B cell (primary cell): ENCODE data around the gene OR52E1. TPM values are rescaled to one million over a fixed set of nuclear protein-coding genes. Genes with fewer than 3 reads are reported as not detected.

ENCODE experiments used
- ATAC-seq: fragments of 200-7000 bp; cut with Tn5 transposase; one replicate; pipeline ENCODE4 v1.10.0; 2021; ENCODE audit warnings: low read depth, mild to moderate bottlenecking, moderate number of reproducible peaks, moderate library complexity
- CTCF ChIA-PET: fragments of 350-600 bp; sonication (Branson Sonifier 250); formaldehyde crosslinking; loops from one replicate; lab custom pipeline; 2021; ENCODE audit warnings: antibody characterized with exemption, inconsistent platforms; lab: Charles Lee
- POLR2A ChIA-PET: fragments of 350-600 bp; sonication (Branson Sonifier 250); formaldehyde crosslinking; loops from one replicate; lab custom pipeline; 2021; ENCODE audit warnings: antibody characterized with exemption; lab: Charles Lee
- DNase-seq: peaks from one replicate; pipeline ENCODE4 v3.0.0; 2013
- H2AFZ ChIP-seq: 2 replicates; pipeline ENCODE4 v1.6.1; 2012; ENCODE audit warnings: mild to moderate bottlenecking, low read depth, low read length; ENCODE audit not compliant: insufficient read depth, poor library complexity, severe bottlenecking
- H3K27ac ChIP-seq, 2 donors: 1 replicate in 1 of 2; 2 replicates in 1 of 2; pipeline ENCODE4 v1.5.1; 2012 to 2013; ENCODE audit warnings: low read length in 2 of 2, mild to moderate bottlenecking in 2 of 2, moderate library complexity in 1 of 2
- H3K27me3 ChIP-seq, 4 experiments: fragments of 200-600 bp in 1 of 4; sonication (generic) in 1 of 4; replicated peaks in 1 of 4; 1 replicate in 2 of 4; 2 replicates in 2 of 4; pipeline versions ENCODE4 v1.6.1 to v1.7.0; 2013 to 2016; ENCODE audit warnings: low read length in 3 of 4, mild to moderate bottlenecking in 2 of 4, mixed read lengths in 1 of 4, moderate library complexity in 1 of 4; ENCODE audit not compliant: insufficient read depth in 4 of 4, control insufficient read depth in 3 of 4; ENCODE audit errors: control extremely low read depth in 1 of 4
- H3K36me3 ChIP-seq, 2 experiments: replicated peaks in 1 of 2; 1 replicate in 1 of 2; 2 replicates in 1 of 2; pipeline versions ENCODE4 v1.6.1 to v1.7.1; 2013; ENCODE audit warnings: low read length in 1 of 2; ENCODE audit not compliant: insufficient read depth in 2 of 2, control insufficient read depth in 1 of 2; ENCODE audit errors: control extremely low read depth in 1 of 2, extremely low read depth in 1 of 2
- H3K4me1 ChIP-seq, 2 donors: fragments of 200-600 bp in 1 of 2; sonication (generic) in 1 of 2; 1 replicate in 1 of 2; 2 replicates in 1 of 2; pipeline versions ENCODE4 v1.5.1 to v1.6.1; 2013 to 2017; ENCODE audit warnings: low read length in 2 of 2; ENCODE audit not compliant: control insufficient read depth in 2 of 2, insufficient read depth in 2 of 2
- H3K4me2 ChIP-seq: replicated peaks from 2 replicates; pipeline ENCODE3; 2012; ENCODE audit warnings: mild to moderate bottlenecking, low read depth, low read length; ENCODE audit not compliant: poor library complexity, severe bottlenecking
- H3K4me3 ChIP-seq, 5 experiments: fragments of 200-600 bp in 1 of 5; sonication (generic) in 1 of 5; 1 replicate in 3 of 5; 2 replicates in 2 of 5; pipeline versions ENCODE4 v1.5.1 to v1.7.0; 2011 to 2016; ENCODE audit warnings: low read length in 4 of 5, mild to moderate bottlenecking in 4 of 5, low read depth in 2 of 5, control low read depth in 1 of 5, moderate library complexity in 1 of 5; ENCODE audit not compliant: insufficient read depth in 1 of 5; ENCODE audit errors: control extremely low read depth in 1 of 5, extremely low read depth in 1 of 5
- H3K79me2 ChIP-seq: fragments of 200-600 bp; sonication (generic); one replicate; pipeline ENCODE4 v1.6.0; 2016; ENCODE audit warnings: low read length; ENCODE audit not compliant: control insufficient read depth, insufficient read depth
- H3K9ac ChIP-seq: fragments of 200-600 bp; sonication (generic); 2 replicates; pipeline ENCODE4 v1.6.1; 2017; ENCODE audit warnings: mild to moderate bottlenecking, low read length, moderate library complexity
- H3K9me3 ChIP-seq, 3 donors: one replicate each; pipeline versions ENCODE4 v1.6.1 to v1.7.1; 2013; ENCODE audit warnings: low read length in 2 of 3; ENCODE audit not compliant: control insufficient read depth in 2 of 3, insufficient read depth in 1 of 3; ENCODE audit errors: control extremely low read depth in 1 of 3
- H4K20me1 ChIP-seq: 2 replicates; pipeline ENCODE4 v1.6.0; 2012; ENCODE audit warnings: mild to moderate bottlenecking, low read length; ENCODE audit not compliant: insufficient read depth, control insufficient read depth, poor library complexity, severe bottlenecking
- H3K27ac Mint-ChIP-seq: one replicate; pipeline ENCODE4 v1.8.0; 2021; ENCODE audit warnings: mixed read lengths
- H3K27me3 Mint-ChIP-seq: one replicate; pipeline ENCODE4 v1.8.0; 2021; ENCODE audit warnings: mixed read lengths
- H3K4me1 Mint-ChIP-seq: one replicate; pipeline ENCODE4 v1.8.0; 2021; ENCODE audit warnings: mixed read lengths
- H3K4me3 Mint-ChIP-seq: one replicate; pipeline ENCODE4 v1.8.0; 2021; ENCODE audit warnings: mixed read lengths
- H3K9me3 Mint-ChIP-seq: one replicate; pipeline ENCODE4 v1.8.0; 2022; ENCODE audit warnings: mixed read lengths; ENCODE audit not compliant: insufficient read depth
- EZH2 ChIP-seq: IDR thresholded peaks from 2 replicates; pipeline ENCODE4 v1.6.1; 2012; ENCODE audit warnings: borderline replicate concordance, low read depth, mild to moderate bottlenecking, moderate library complexity, low read length; ENCODE audit not compliant: insufficient read depth, poor library complexity, severe bottlenecking
- WGBS: methylation state at CpG from one replicate; pipeline ENCODE4 v1.1.5; 2013; ENCODE audit warnings: missing lambda C conversion rate; ENCODE audit not compliant: insufficient coverage; 5-methylcytosine and 5-hydroxymethylcytosine counted together
- intact Hi-C: fragments of 100-400 bp; cut with micrococcal nuclease; formaldehyde crosslinking; loops from one replicate; pipeline ENCODE4 v1.10.0; 2022
- polyA plus RNA-seq: library from polyadenylated mRNA; depleted of rRNA; stranded (reverse); fragments of >200 nt; gene quantifications from 2 replicates; pipeline ENCODE4 v1.2.3, GENCODE V29; 2012
- total RNA-seq, 2 donors: library from RNA; stranded (reverse); fragments of 120-200 nt in 1 of 2; gene quantifications; 1 replicate in 1 of 2; 2 replicates in 1 of 2; pipeline versions ENCODE4 v1.2.3 to v1.2.4, GENCODE V29; 2013 to 2022
- TF ChIP-seq, protein P1 (sequence below): fragments of 200-600 bp; IDR thresholded peaks from one replicate; pipeline ENCODE4 v1.8.0; 2022; ENCODE audit warnings: antibody characterized with exemption, mild to moderate bottlenecking

The OR52E1 gene
- total and polyA plus RNA-seq, 2 donors (not counting 1 experiment from before 2014, with no cell fraction given): not detected

DNA sequence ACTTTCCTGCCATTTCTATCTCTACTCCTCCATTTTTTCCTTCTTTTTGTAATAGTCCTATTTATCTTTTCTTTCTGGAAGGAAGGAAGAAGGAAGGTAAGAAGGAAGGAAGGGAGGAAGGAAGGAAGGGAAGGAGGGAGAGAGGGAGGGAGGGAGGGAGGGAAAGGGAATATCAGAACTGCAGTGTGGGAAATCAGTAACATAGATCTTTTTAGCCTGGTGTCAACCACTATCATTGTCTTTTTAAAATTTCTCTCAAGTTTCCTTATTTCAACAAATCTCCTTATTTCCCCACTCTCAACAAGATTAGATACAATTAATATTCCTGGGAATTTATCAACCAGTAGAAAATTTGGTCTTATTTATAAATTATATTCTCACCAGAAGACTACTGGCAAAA is 33.7 kb downstream of the OR52E1 start:
- Histone ChIP-seq H3K36me3 (no peaks in the 10 kb centered on the region), H3K27ac (no peak overlapping the region), H3K79me2 (no peaks in the 10 kb centered on the region), H2AFZ (no peak overlapping the region), H3K9ac (no peak overlapping the region), H3K27me3 (no peaks in the 10 kb centered on the region), H3K9me3 (no peaks in the 10 kb centered on the region), H3K4me3 (no peak overlapping the region), H4K20me1 (no peaks in the 10 kb centered on the region), H3K4me2 (no peak overlapping the region), H3K4me1 (no peaks in the 10 kb centered on the region)
- DNase-seq (no peak), ATAC-seq (no peak)
- intact Hi-C loops: no loop called here
- H3K9me3 Mint-ChIP-seq: no peaks in the 10 kb centered on the region
- TF ChIP-seq, protein P1, sequence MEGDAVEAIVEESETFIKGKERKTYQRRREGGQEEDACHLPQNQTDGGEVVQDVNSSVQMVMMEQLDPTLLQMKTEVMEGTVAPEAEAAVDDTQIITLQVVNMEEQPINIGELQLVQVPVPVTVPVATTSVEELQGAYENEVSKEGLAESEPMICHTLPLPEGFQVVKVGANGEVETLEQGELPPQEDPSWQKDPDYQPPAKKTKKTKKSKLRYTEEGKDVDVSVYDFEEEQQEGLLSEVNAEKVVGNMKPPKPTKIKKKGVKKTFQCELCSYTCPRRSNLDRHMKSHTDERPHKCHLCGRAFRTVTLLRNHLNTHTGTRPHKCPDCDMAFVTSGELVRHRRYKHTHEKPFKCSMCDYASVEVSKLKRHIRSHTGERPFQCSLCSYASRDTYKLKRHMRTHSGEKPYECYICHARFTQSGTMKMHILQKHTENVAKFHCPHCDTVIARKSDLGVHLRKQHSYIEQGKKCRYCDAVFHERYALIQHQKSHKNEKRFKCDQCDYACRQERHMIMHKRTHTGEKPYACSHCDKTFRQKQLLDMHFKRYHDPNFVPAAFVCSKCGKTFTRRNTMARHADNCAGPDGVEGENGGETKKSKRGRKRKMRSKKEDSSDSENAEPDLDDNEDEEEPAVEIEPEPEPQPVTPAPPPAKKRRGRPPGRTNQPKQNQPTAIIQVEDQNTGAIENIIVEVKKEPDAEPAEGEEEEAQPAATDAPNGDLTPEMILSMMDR: no peak
- TF ChIP-seq EZH2: no peak
- H3K4me3 Mint-ChIP-seq: no peak overlapping the region
- CTCF ChIA-PET: no interaction called here
- H3K27me3 Mint-ChIP-seq: peaks cover 6% of the 10 kb centered on the region
- H3K27ac Mint-ChIP-seq: no peak overlapping the region
- POLR2A ChIA-PET: no interaction called here
- H3K4me1 Mint-ChIP-seq: no peaks in the 10 kb centered on the region

DNA sequence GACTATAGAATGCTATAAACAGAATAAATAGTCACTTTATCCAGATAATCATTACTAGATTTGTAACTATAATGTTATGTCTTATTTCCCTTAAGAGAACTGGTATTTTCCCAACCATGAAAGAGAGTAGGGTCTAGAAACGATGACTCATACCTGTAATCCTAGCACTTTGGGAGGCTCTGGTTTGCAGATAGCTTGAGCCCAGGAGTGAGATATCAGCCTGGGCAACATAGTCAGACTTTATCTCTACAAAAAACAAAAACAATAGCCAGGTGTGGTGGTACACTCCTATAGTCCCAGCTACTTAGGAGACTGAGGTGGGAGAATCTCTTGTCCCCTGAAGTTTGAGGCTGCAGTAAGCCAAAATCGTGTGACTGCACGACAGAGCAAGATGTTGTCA is 37.9 kb downstream of the OR52E1 start:
- Mint-ChIP-seq H3K4me3 (no peak overlapping the region), H3K4me1 (no peaks in the 10 kb centered on the region), H3K27ac (no peak overlapping the region), H3K9me3 (no peaks in the 10 kb centered on the region), H3K27me3 (peaks cover 6% of the 10 kb centered on the region)
- ChIA-PET CTCF (no interaction called here), POLR2A (no interaction called here)
- H3K27ac ChIP-seq: no peak overlapping the region
- TF ChIP-seq EZH2: no peak
- TF ChIP-seq, protein P1: no peak
- WGBS: 88% methylated on average over 2 of the region's 3 CpGs
- ATAC-seq (no peak), DNase-seq (no peak)
- no peak overlapping the region for H3K9ac ChIP-seq
- H3K9me3 ChIP-seq: no peaks in the 10 kb centered on the region
- no peaks in the 10 kb centered on the region for H3K27me3 ChIP-seq
- H3K4me2 ChIP-seq: no peak overlapping the region
- no peaks in the 10 kb centered on the region for H3K79me2 ChIP-seq
- intact Hi-C loops: no loop called here
- no peaks in the 10 kb centered on the region for H3K36me3 ChIP-seq
- no peaks in the 10 kb centered on the region for H3K4me1 ChIP-seq
- no peaks in the 10 kb centered on the region for H4K20me1 ChIP-seq
- H2AFZ ChIP-seq: no peak overlapping the region
- H3K4me3 ChIP-seq: no peak overlapping the region
